Endothelial cell (in vitro differentiated cells): ENCODE results near the gene GRID2IP. TPM values are rescaled to one million over a fixed set of nuclear protein-coding genes. Genes with fewer than 3 reads are reported as not detected.

Experiments
- DNase-seq: peaks from one replicate; pipeline ENCODE4 v3.0.0; 2021; ENCODE audit warnings: low spot score
- H3K27ac Mint-ChIP-seq: one replicate; pipeline ENCODE4 v1.8.0; 2021; ENCODE audit warnings: mixed read lengths, inconsistent platforms; ENCODE audit not compliant: unreplicated experiment
- H3K27me3 Mint-ChIP-seq: one replicate; pipeline ENCODE4 v1.8.0; 2021; ENCODE audit warnings: mild to moderate bottlenecking, moderate library complexity, mixed read lengths, inconsistent platforms; ENCODE audit not compliant: unreplicated experiment
- H3K36me3 Mint-ChIP-seq: one replicate; pipeline ENCODE4 v1.8.0; 2021; ENCODE audit warnings: mild to moderate bottlenecking, low read depth, mixed read lengths, inconsistent platforms; ENCODE audit not compliant: unreplicated experiment
- H3K4me1 Mint-ChIP-seq: one replicate; pipeline ENCODE4 v1.8.0; 2021; ENCODE audit warnings: mild to moderate bottlenecking, mixed read lengths, inconsistent platforms; ENCODE audit not compliant: unreplicated experiment
- H3K4me3 Mint-ChIP-seq: one replicate; pipeline ENCODE4 v1.8.0; 2021; ENCODE audit warnings: mild to moderate bottlenecking, mixed read lengths, inconsistent platforms; ENCODE audit not compliant: unreplicated experiment
- H3K9me3 Mint-ChIP-seq: one replicate; pipeline ENCODE4 v1.8.0; 2021; ENCODE audit warnings: mixed read lengths, inconsistent platforms; ENCODE audit not compliant: unreplicated experiment
- CTCF ChIP-seq: fragments of 200-600 bp; sonication (generic); IDR thresholded peaks from one replicate; pipeline ENCODE4 v1.5.0; 2021; ENCODE audit warnings: antibody characterized with exemption; ENCODE audit not compliant: unreplicated experiment
- total RNA-seq: library from RNA; stranded (reverse); fragmentation: NEBNext Ultra II Directional; extraction: Animal tissue kit (Norgen Biotek cat#: 25700); gene quantifications from one replicate; pipeline ENCODE4 v1.2.1, GENCODE V29; 2021; ENCODE audit not compliant: unreplicated experiment

The GRID2IP gene
- total RNA-seq, 1 donor from 2014 or later = 0.08 TPM

DNA sequence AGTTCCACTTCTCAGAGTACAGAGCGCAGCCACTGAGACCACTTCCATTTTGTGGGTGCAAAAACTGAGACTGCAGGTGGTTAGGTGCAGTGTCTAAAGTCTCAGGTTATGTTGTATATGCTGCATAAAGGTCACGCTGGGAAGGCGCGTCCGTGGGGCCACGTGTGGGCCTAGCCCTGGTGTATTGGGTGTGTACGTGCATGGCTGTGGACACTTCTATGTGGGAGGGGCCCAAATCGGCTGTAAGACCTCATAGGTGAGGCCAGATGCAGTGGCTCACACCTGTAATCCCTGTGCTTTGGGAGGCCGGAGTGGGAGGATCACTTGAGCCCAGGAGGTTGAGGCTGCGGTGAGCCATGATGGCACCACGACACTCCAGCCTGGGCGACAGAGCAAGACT, 37.7 kb downstream of the GRID2IP start:
- peaks cover 7% of the 10 kb centered on the region for H3K27me3 Mint-ChIP-seq
- H3K4me3 Mint-ChIP-seq = no peak overlapping the region
- H3K27ac Mint-ChIP-seq = no peak overlapping the region

GRCh38 chr7:6512892-6513291, 38.4 kb downstream of the GRID2IP start:
- no peak overlapping the region for H3K27ac Mint-ChIP-seq
- TF ChIP-seq CTCF = no peak
- no peak overlapping the region for H3K4me3 Mint-ChIP-seq
- no peaks in the 10 kb centered on the region for H3K4me1 Mint-ChIP-seq
- H3K9me3 Mint-ChIP-seq = no peaks in the 10 kb centered on the region
- DNase-seq = no peak
- H3K36me3 Mint-ChIP-seq = no peaks in the 10 kb centered on the region
- H3K27me3 Mint-ChIP-seq = peaks cover 9% of the 10 kb centered on the region

More for the DNA sequence above, 37.7 kb downstream of the GRID2IP start:
- Mint-ChIP-seq H3K4me1 (no peaks in the 10 kb centered on the region), H3K9me3 (no peaks in the 10 kb centered on the region), H3K36me3 (no peaks in the 10 kb centered on the region)
- DNase-seq = no peak
- no peak for TF ChIP-seq CTCF

DNA sequence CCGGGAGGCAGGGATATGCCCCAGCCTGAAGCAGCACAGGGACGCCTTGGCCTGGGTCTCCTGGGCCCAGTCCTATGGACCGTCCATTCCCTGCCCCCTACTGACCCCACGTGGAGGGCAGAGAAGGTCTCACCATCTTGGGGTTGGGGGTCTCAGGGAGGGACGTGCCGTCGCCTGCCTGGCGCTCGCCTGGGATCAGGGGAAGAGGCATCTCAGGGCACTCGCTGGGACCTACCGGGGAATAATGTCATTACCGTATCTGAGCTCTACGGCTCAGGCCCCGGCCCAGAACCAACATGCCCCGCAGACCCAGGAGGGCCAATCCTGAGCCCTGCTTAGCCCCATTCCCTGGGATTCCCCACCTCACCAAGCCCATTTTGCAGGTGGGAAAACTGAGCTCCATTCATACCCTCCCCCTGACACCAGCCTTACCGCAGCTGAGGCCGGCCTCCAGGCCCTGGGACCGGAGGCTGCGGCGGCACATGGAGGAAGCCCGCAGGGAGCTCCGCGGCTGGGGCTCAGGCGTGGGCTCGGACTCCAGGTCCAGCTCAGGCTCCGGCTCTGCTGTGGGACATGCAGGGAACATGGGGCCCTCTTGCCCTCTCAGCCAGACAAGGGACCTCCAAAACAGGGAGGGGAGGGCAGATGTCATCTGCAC, 40.7 kb downstream of the GRID2IP start:
- no peak for TF ChIP-seq CTCF
- Mint-ChIP-seq H3K9me3 (no peaks in the 10 kb centered on the region), H3K27me3 (peaks cover 19% of the 10 kb centered on the region), H3K36me3 (peaks cover 5% of the 10 kb centered on the region), H3K27ac (no peak overlapping the region), H3K4me1 (no peaks in the 10 kb centered on the region), H3K4me3 (no peak overlapping the region)
- DNase-seq = no peak

DNA sequence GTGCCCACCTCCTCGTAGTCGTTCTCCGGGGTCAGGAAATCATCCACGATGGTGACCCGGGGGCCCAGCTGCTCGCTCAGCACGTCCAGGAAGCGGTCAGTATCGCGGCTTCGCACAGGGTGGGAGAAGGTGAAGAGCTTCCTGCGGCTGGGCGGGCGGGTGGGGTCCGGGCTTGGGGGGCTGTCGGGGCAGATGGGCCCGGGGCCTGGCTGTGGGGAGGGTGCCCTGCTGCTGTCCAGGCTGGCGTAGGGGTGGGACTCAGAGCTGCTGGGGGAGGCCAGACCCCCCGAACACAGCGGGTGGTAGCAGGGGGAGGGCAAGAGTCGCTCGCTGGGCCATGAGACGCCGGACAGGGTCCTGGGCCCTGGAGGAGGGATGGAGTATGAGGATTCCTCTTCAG, 42.3 kb downstream of the GRID2IP start:
- peaks cover 20% of the 10 kb centered on the region for H3K27me3 Mint-ChIP-seq
- H3K36me3 Mint-ChIP-seq = peaks cover 5% of the 10 kb centered on the region
- DNase-seq = no peak
- no peak for TF ChIP-seq CTCF
- no peak overlapping the region for H3K27ac Mint-ChIP-seq
- H3K4me1 Mint-ChIP-seq = no peaks in the 10 kb centered on the region
- H3K9me3 Mint-ChIP-seq = no peaks in the 10 kb centered on the region
- no peak overlapping the region for H3K4me3 Mint-ChIP-seq

DNA sequence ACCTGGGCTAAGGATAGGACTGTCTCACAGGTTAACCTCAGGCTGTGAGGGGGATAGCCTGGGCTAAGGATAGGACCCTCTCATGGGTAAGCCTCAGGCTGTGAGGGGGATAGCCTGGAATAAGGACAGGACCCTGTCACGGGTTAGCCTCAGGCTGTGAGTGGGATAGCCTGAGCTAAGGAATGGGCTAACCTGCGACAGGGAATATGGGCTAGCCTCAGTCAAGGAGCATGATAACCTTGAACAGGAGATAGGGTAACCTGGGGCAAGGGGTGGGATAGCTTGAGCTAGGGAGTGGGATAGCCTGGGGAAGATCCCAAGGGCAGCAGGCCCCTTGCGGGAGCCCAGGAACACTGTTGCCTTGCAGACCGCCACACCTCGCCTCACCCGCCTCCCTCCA, 42.7 kb downstream of the GRID2IP start:
- Mint-ChIP-seq H3K27ac (no peak overlapping the region), H3K4me1 (no peaks in the 10 kb centered on the region), H3K4me3 (no peak overlapping the region), H3K27me3 (peaks cover 20% of the 10 kb centered on the region), H3K36me3 (peaks cover 5% of the 10 kb centered on the region), H3K9me3 (no peaks in the 10 kb centered on the region)
- TF ChIP-seq CTCF = no peak
- no peak for DNase-seq
